Measurements from ENCODE around the gene PPP1CB.

PPP1CB gene

DNA sequence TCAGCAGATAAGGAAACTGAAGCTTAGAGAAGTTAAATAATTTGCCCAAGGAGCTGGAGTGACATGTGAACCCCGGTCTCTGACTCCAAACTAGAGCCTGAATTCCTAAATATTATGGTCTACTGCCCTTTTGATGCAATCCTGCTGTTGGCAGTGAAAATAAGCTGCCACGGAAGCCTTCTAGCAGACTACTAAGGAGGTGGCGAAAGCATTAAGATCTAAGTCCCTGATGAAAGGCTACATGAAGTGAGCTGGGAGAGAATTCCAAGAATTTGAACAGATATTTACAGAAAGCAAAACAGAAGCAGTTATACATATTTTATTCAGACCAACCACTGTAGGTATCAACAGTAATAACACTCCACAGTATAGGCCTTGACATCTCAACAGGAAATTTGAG is 90.4 kb downstream of the PPP1CB start:
- no peak overlapping the region for H3K27ac ChIP-seq (ENCODE audit: low read length)
- DNase-seq (ENCODE audit: low read depth, low spot score): no peak
- no peaks in the 10 kb centered on the region for H3K36me3 ChIP-seq (ENCODE audit: control insufficient read depth, insufficient read depth, low read length)
- no peaks in the 10 kb centered on the region for H3K27me3 ChIP-seq (ENCODE audit: control insufficient read depth, insufficient read depth, low read length)
- no peaks in the 10 kb centered on the region for H3K4me1 ChIP-seq (ENCODE audit: control insufficient read depth, insufficient read depth, low read length)
- no CpG with 5 or more reads among the region's 3 CpGs for WGBS (ENCODE audit: insufficient coverage, insufficient read length)
- H3K9me3 ChIP-seq (ENCODE audit: control insufficient read depth, insufficient read depth, low read length): no peaks in the 10 kb centered on the region
- H3K4me3 ChIP-seq (ENCODE audit: low read length): no peak overlapping the region

Data from iPS DF 6.9 (cell line).